ENCODE results near the gene JUND.

The JUND gene

GRCh38 chr19:18270326-18270725, 11.1 kb downstream of the JUND start:
- Histone ChIP-seq H3K9me3 (ENCODE audit: insufficient read depth, low read depth, low read length) (no peaks in the 10 kb centered on the region), H3K4me3 (ENCODE audit: low read length, poor library complexity, severe bottlenecking) (no peak overlapping the region), H3K9ac (ENCODE audit: low read depth, low read length, poor library complexity, severe bottlenecking) (no peak overlapping the region), H3F3A (ENCODE audit: low read depth) (0 out of 2 replicates have a peak, but pooled peaks cover 3% of the 10 kb centered on the region), H3K27me3 (ENCODE audit: insufficient read depth, low read length, poor library complexity, severe bottlenecking) (no peaks in the 10 kb centered on the region), H3K4me1 (ENCODE audit: insufficient read depth, low read length, poor library complexity, severe bottlenecking) (peaks cover 9% of the 10 kb centered on the region), H3K4me2 (ENCODE audit: low read depth, low read length, poor library complexity, severe bottlenecking) (no peak overlapping the region), H3K79me2 (ENCODE audit: insufficient read depth, low read length) (peaks cover 10% of the 10 kb centered on the region; the same call in 1 of the 2 replicates), H3K9me2 (replicated peaks; ENCODE audit: low read depth, low read length) (no peaks in the 10 kb centered on the region), H3K36me3 (ENCODE audit: insufficient read depth, low read length) (no peaks in the 10 kb centered on the region), H2AFZ (ENCODE audit: low read length) (no peak overlapping the region), H4K20me1 (ENCODE audit: insufficient read depth, low read length, poor library complexity, severe bottlenecking) (no peaks in the 10 kb centered on the region)
- TF ChIP-seq CTCF (conservative IDR thresholded peaks at IDR 0.05; ENCODE audit: low read length) (no peak), EZH2phosphoT487 (IDR thresholded peaks at IDR 0.05; ENCODE audit: borderline replicate concordance) (no peak)

GRCh38 chr19:18269070-18269723, 12.2 kb downstream of the JUND start:
- Histone ChIP-seq H3K9me2 (replicated peaks; ENCODE audit: low read depth, low read length) (no peaks in the 10 kb centered on the region), H3K79me2 (ENCODE audit: insufficient read depth, low read length) (no peaks in the 10 kb centered on the region; the same call in 1 of the 2 replicates), H3K4me1 (ENCODE audit: insufficient read depth, low read length, poor library complexity, severe bottlenecking) (peaks cover 14% of the 10 kb centered on the region), H3K27me3 (ENCODE audit: insufficient read depth, low read length, poor library complexity, severe bottlenecking) (no peaks in the 10 kb centered on the region), H3K4me3 (ENCODE audit: low read length, poor library complexity, severe bottlenecking) (no peak overlapping the region), H4K20me1 (ENCODE audit: insufficient read depth, low read length, poor library complexity, severe bottlenecking) (no peaks in the 10 kb centered on the region), H3F3A (ENCODE audit: low read depth) (0 out of 2 replicates have a peak, but pooled peaks cover 3% of the 10 kb centered on the region), H3K4me2 (ENCODE audit: low read depth, low read length, poor library complexity, severe bottlenecking) (no peak overlapping the region), H2AFZ (ENCODE audit: low read length) (no peak overlapping the region), H3K9me3 (ENCODE audit: insufficient read depth, low read depth, low read length) (no peaks in the 10 kb centered on the region), H3K9ac (ENCODE audit: low read depth, low read length, poor library complexity, severe bottlenecking) (no peak overlapping the region), H3K36me3 (ENCODE audit: insufficient read depth, low read length) (no peaks in the 10 kb centered on the region)
- TF ChIP-seq CTCF (conservative IDR thresholded peaks at IDR 0.05; ENCODE audit: low read length) (no peak), EZH2phosphoT487 (IDR thresholded peaks at IDR 0.05; ENCODE audit: borderline replicate concordance) (no peak)

- H2AFZ ChIP-seq (ENCODE audit: low read length): no peak overlapping the region
- H3K4me2 ChIP-seq (ENCODE audit: low read depth, low read length, poor library complexity, severe bottlenecking): no peak overlapping the region
Observed at GRCh38 chr19:18266771-18267686, 14.4 kb downstream of the JUND start.

More at GRCh38 chr19:18266771-18267686, 14.4 kb downstream of the JUND start:
- no peak for TF ChIP-seq CTCF (conservative IDR thresholded peaks at IDR 0.05; ENCODE audit: low read length)
- no peak for TF ChIP-seq EZH2phosphoT487 (IDR thresholded peaks at IDR 0.05; ENCODE audit: borderline replicate concordance)
- no peaks in the 10 kb centered on the region for H3K9me2 ChIP-seq (replicated peaks; ENCODE audit: low read depth, low read length)
- H3K4me3 ChIP-seq (ENCODE audit: low read length, poor library complexity, severe bottlenecking): no peak overlapping the region
- H3F3A ChIP-seq (ENCODE audit: low read depth): 0 out of 2 replicates have a peak, but pooled peaks cover 3% of the 10 kb centered on the region
- H3K36me3 ChIP-seq (ENCODE audit: insufficient read depth, low read length): no peaks in the 10 kb centered on the region
- H3K9me3 ChIP-seq (ENCODE audit: insufficient read depth, low read depth, low read length): no peaks in the 10 kb centered on the region
- no peaks in the 10 kb centered on the region for H4K20me1 ChIP-seq (ENCODE audit: insufficient read depth, low read length, poor library complexity, severe bottlenecking)
- no peaks in the 10 kb centered on the region for H3K27me3 ChIP-seq (ENCODE audit: insufficient read depth, low read length, poor library complexity, severe bottlenecking)
- no peaks in the 10 kb centered on the region for H3K79me2 ChIP-seq (ENCODE audit: insufficient read depth, low read length)
- no peak overlapping the region for H3K9ac ChIP-seq (ENCODE audit: low read depth, low read length, poor library complexity, severe bottlenecking)
- H3K4me1 ChIP-seq (ENCODE audit: insufficient read depth, low read length, poor library complexity, severe bottlenecking): peaks cover 14% of the 10 kb centered on the region

Measured in Loucy (cell line).